ENCODE data around the gene CFTR.

The CFTR gene

GRCh38 chr7:117637937-117638336 is 158.1 kb downstream of the CFTR start:
- H3K27me3 ChIP-seq (ENCODE audit: insufficient read depth, low read length, poor library complexity), result no peaks in the 10 kb centered on the region
- H3K4me2 ChIP-seq (ENCODE audit: insufficient read depth, low read length), result no peak overlapping the region
- DNase-seq (no peak), ATAC-seq (ENCODE audit: insufficient read depth, low read depth) (no peak)
- no peak overlapping the region for H3K27ac ChIP-seq (ENCODE audit: low read length)
- no peaks in the 10 kb centered on the region for H4K20me1 ChIP-seq (ENCODE audit: insufficient read depth, low read length)
- H3K4me3 ChIP-seq (ENCODE audit: low read depth in 1 of 2, low read length in 2 of 2), result no peak overlapping the region
- H2AFZ ChIP-seq (ENCODE audit: low read depth, low read length), result no peak overlapping the region; the same call in 1 of the 2 replicates
- H3K4me1 ChIP-seq (ENCODE audit: insufficient read depth, low read length), result no peaks in the 10 kb centered on the region; the same call in 1 of the 2 replicates
- no peaks in the 10 kb centered on the region for H3K79me2 ChIP-seq (ENCODE audit: insufficient read depth, low read length)
- H3K9ac ChIP-seq (ENCODE audit: low read depth, low read length), result no peak overlapping the region
- no peaks in the 10 kb centered on the region for H3K36me3 ChIP-seq (ENCODE audit: insufficient read depth, low read length)
- TF ChIP-seq EZH2 (IDR thresholded peaks at IDR 0.05; ENCODE audit: borderline replicate concordance, low read depth, low read length, severe bottlenecking) (no peak), CTCF (IDR thresholded peaks at IDR 0.05; ENCODE audit: borderline replicate concordance, extremely low read depth, low read length, poor library complexity, severe bottlenecking) (no peak)
- H3K9me3 ChIP-seq (ENCODE audit: insufficient read depth, low read length, severe bottlenecking), result peaks cover 3% of the 10 kb centered on the region

GRCh38 chr7:117639966-117640365 is 160.1 kb downstream of the CFTR start:
- H3K4me1 ChIP-seq (ENCODE audit: insufficient read depth, low read length), result no peaks in the 10 kb centered on the region
- no peak overlapping the region for H3K4me2 ChIP-seq (ENCODE audit: insufficient read depth, low read length)
- H3K27me3 ChIP-seq (ENCODE audit: insufficient read depth, low read length, poor library complexity), result no peaks in the 10 kb centered on the region
- H3K27ac ChIP-seq (ENCODE audit: low read length), result no peak overlapping the region
- TF ChIP-seq CTCF (IDR thresholded peaks at IDR 0.05; ENCODE audit: borderline replicate concordance, extremely low read depth, low read length, poor library complexity, severe bottlenecking), result no peak
- no peak for TF ChIP-seq EZH2 (IDR thresholded peaks at IDR 0.05; ENCODE audit: borderline replicate concordance, low read depth, low read length, severe bottlenecking)
- ATAC-seq (ENCODE audit: insufficient read depth, low read depth) (no peak), DNase-seq (no peak)
- H2AFZ ChIP-seq (ENCODE audit: low read depth, low read length), result no peak overlapping the region
- no peaks in the 10 kb centered on the region for H4K20me1 ChIP-seq (ENCODE audit: insufficient read depth, low read length)
- H3K4me3 ChIP-seq (ENCODE audit: low read depth in 1 of 2, low read length in 2 of 2), result no peak overlapping the region
- H3K9ac ChIP-seq (ENCODE audit: low read depth, low read length), result no peak overlapping the region
- H3K79me2 ChIP-seq (ENCODE audit: insufficient read depth, low read length), result no peaks in the 10 kb centered on the region
- H3K9me3 ChIP-seq (ENCODE audit: insufficient read depth, low read length, severe bottlenecking), result no peaks in the 10 kb centered on the region
- no peaks in the 10 kb centered on the region for H3K36me3 ChIP-seq (ENCODE audit: insufficient read depth, low read length)

- ATAC-seq (ENCODE audit: insufficient read depth, low read depth), result no peak
- Histone ChIP-seq H3K4me3 (ENCODE audit: low read depth in 1 of 2, low read length in 2 of 2) (no peak overlapping the region), H3K27me3 (ENCODE audit: insufficient read depth, low read length, poor library complexity) (no peaks in the 10 kb centered on the region), H3K9ac (ENCODE audit: low read depth, low read length) (no peak overlapping the region), H3K9me3 (ENCODE audit: insufficient read depth, low read length, severe bottlenecking) (no peaks in the 10 kb centered on the region), H2AFZ (ENCODE audit: low read depth, low read length) (no peak overlapping the region), H3K36me3 (ENCODE audit: insufficient read depth, low read length) (no peaks in the 10 kb centered on the region), H3K4me1 (ENCODE audit: insufficient read depth, low read length) (no peaks in the 10 kb centered on the region), H4K20me1 (ENCODE audit: insufficient read depth, low read length) (no peaks in the 10 kb centered on the region), H3K27ac (ENCODE audit: low read length) (no peak overlapping the region), H3K4me2 (ENCODE audit: insufficient read depth, low read length) (no peak overlapping the region), H3K79me2 (ENCODE audit: insufficient read depth, low read length) (no peaks in the 10 kb centered on the region)
- DNase-seq, result no peak
- TF ChIP-seq EZH2 (IDR thresholded peaks at IDR 0.05; ENCODE audit: borderline replicate concordance, low read depth, low read length, severe bottlenecking) (no peak), CTCF (IDR thresholded peaks at IDR 0.05; ENCODE audit: borderline replicate concordance, extremely low read depth, low read length, poor library complexity, severe bottlenecking) (no peak)
Observed at GRCh38 chr7:117640465-117640864, 160.6 kb downstream of the CFTR start.

Data from DND-41 (cell line).